Type B pancreatic cell (in vitro differentiated cells): ENCODE results near the gene ALDH1A2. TPM values are rescaled to one million over a fixed set of nuclear protein-coding genes. Genes with fewer than 3 reads are reported as not detected.

Experiments
- DNase-seq: peaks from one replicate; pipeline ENCODE4 v3.0.0; 2021; ENCODE audit warnings: mixed read lengths; ENCODE audit not compliant: unreplicated experiment; ENCODE audit errors: extremely low spot score
- H3K27ac Mint-ChIP-seq: 2 replicates; pipeline ENCODE4 v1.8.0; 2021; ENCODE audit warnings: mild to moderate bottlenecking, mixed read lengths
- H3K27me3 Mint-ChIP-seq: 2 replicates; pipeline ENCODE4 v1.8.0; 2021; ENCODE audit warnings: mixed read lengths
- H3K36me3 Mint-ChIP-seq: 2 replicates; pipeline ENCODE4 v1.8.0; 2021; ENCODE audit warnings: mixed read lengths
- H3K4me1 Mint-ChIP-seq: one replicate; pipeline ENCODE4 v1.8.0; 2021; ENCODE audit warnings: mixed read lengths; ENCODE audit not compliant: unreplicated experiment
- H3K4me3 Mint-ChIP-seq: 2 replicates; pipeline ENCODE4 v1.8.0; 2021; ENCODE audit warnings: mild to moderate bottlenecking, mixed read lengths
- H3K9me3 Mint-ChIP-seq: 2 replicates; pipeline ENCODE4 v1.8.0; 2021; ENCODE audit warnings: mixed read lengths
- CTCF ChIP-seq: fragments of 200-600 bp; sonication (generic); conservative IDR thresholded peaks from 2 replicates; pipeline ENCODE4 v1.5.0; 2021; ENCODE audit warnings: antibody characterized with exemption, mild to moderate bottlenecking
- total RNA-seq: library from RNA; stranded (reverse); gene quantifications from 2 replicates; pipeline ENCODE4 v1.2.1, GENCODE V29; 2021; ENCODE audit warnings: low replicate concordance

Gene ALDH1A2
- total RNA-seq, 1 donor from 2014 or later = 38.3 TPM

- no peak overlapping the region for H3K27ac Mint-ChIP-seq
- DNase-seq = no peak
- TF ChIP-seq CTCF = no peak
- H3K4me3 Mint-ChIP-seq = no peak overlapping the region
- peaks cover 3% of the 10 kb centered on the region for H3K9me3 Mint-ChIP-seq
- no peaks in the 10 kb centered on the region for H3K36me3 Mint-ChIP-seq
- peaks cover 31% of the 10 kb centered on the region for H3K27me3 Mint-ChIP-seq
- H3K4me1 Mint-ChIP-seq = peaks cover 4% of the 10 kb centered on the region
Observed at GRCh38 chr15:57909388-57909787, 156.1 kb downstream of the ALDH1A2 start.

GRCh38 chr15:57903626-57904025 lies 161.9 kb downstream of the ALDH1A2 start:
- no peaks in the 10 kb centered on the region for H3K36me3 Mint-ChIP-seq
- H3K27ac Mint-ChIP-seq = no peak overlapping the region
- TF ChIP-seq CTCF = no peak
- peaks cover 36% of the 10 kb centered on the region for H3K27me3 Mint-ChIP-seq
- no peaks in the 10 kb centered on the region for H3K4me1 Mint-ChIP-seq
- H3K9me3 Mint-ChIP-seq = peaks cover 3% of the 10 kb centered on the region
- no peak overlapping the region for H3K4me3 Mint-ChIP-seq
- DNase-seq = no peak

Other genes with a start within 250 kb of the ALDH1A2 start
- gene AQP9, start 72.7 kb upstream of the ALDH1A2 start, total RNA-seq = not detected in 2 replicates